HG02610 (cell line): ENCODE data around the gene TMEM47.

ENCODE experiments used
- ATAC-seq: cut with Tn5 transposase; IDR thresholded peaks from one replicate; pipeline ENCODE4 v1.9.1; 2021; ENCODE audit warnings: mild to moderate bottlenecking, moderate library complexity; ENCODE audit not compliant: unreplicated experiment

TMEM47 gene

GRCh38 chrX:34586346-34586911 lies 70.7 kb downstream of the TMEM47 start:
- ATAC-seq = no peak

- no peak for ATAC-seq
Observed at GRCh38 chrX:34585561-34585960, 71.5 kb downstream of the TMEM47 start.

- ATAC-seq = no peak
Observed at GRCh38 chrX:34584781-34585180, 72.3 kb downstream of the TMEM47 start.

- no peak for ATAC-seq
Observed at GRCh38 chrX:34580069-34580468, 77.0 kb downstream of the TMEM47 start.

GRCh38 chrX:34578237-34578636 lies 78.8 kb downstream of the TMEM47 start:
- ATAC-seq = no peak
